ENCODE results near the gene ZSCAN16. TPM values are rescaled to one million over a fixed set of nuclear protein-coding genes. Genes with fewer than 3 reads are reported as not detected.

ZSCAN16 gene
- total RNA-seq, 1 donor from 2014 or later: not detected

- Histone ChIP-seq H3K27ac (peak overlapping the region in 1 of 2 donors; percentile 79), H3K9me3 (no peaks in the 10 kb centered on the region), H3K4me1 (peaks cover 0 to 3% of the 10 kb centered on the region in 2 donors), H3K36me3 (no peaks in the 10 kb centered on the region), H3K4me3 (peak overlapping the region; percentile 82 to 88), H3K27me3 (no peaks in the 10 kb centered on the region)
- DNase-seq (ENCODE audit: low spot score in 2 of 2): no peak
- no peak for TF ChIP-seq CTCF (IDR thresholded peaks at IDR 0.05)
- intact Hi-C loops (cut with DNase I): no loop called here
Observed at GRCh38 chr6:28105245-28105639, 19.2 kb upstream of the ZSCAN16 start.

- no peaks in the 10 kb centered on the region for H3K36me3 ChIP-seq
- no peaks in the 10 kb centered on the region for H3K9me3 ChIP-seq
- DNase-seq (ENCODE audit: low spot score in 2 of 2): no peak
- no peaks in the 10 kb centered on the region for H3K27me3 ChIP-seq
- no peak for TF ChIP-seq CTCF (IDR thresholded peaks at IDR 0.05)
- intact Hi-C loops (cut with DNase I): no loop called here
- H3K27ac ChIP-seq: no peak overlapping the region
- H3K4me1 ChIP-seq: peaks cover 0 to 3% of the 10 kb centered on the region in 2 donors
- H3K4me3 ChIP-seq: no peak overlapping the region
Observed at GRCh38 chr6:28107506-28107905, 16.9 kb upstream of the ZSCAN16 start.

- no peaks in the 10 kb centered on the region for H3K27me3 ChIP-seq
- H3K36me3 ChIP-seq: peaks cover 0 to 16% of the 10 kb centered on the region in 2 donors
- no peak overlapping the region for H3K4me3 ChIP-seq
- intact Hi-C loops (cut with DNase I): no loop called here
- no peaks in the 10 kb centered on the region for H3K9me3 ChIP-seq
- no peak for TF ChIP-seq CTCF (IDR thresholded peaks at IDR 0.05)
- no peaks in the 10 kb centered on the region for H3K4me1 ChIP-seq
- no peak for DNase-seq (ENCODE audit: low spot score in 2 of 2)
- no peak overlapping the region for H3K27ac ChIP-seq
Observed at GRCh38 chr6:28111964-28112363, 12.4 kb upstream of the ZSCAN16 start.

- intact Hi-C loops (cut with DNase I): no loop called here
- Histone ChIP-seq H3K4me1 (no peaks in the 10 kb centered on the region), H3K4me3 (no peak overlapping the region), H3K9me3 (no peaks in the 10 kb centered on the region), H3K27ac (no peak overlapping the region), H3K36me3 (peaks cover 5 to 37% of the 10 kb centered on the region in 2 donors), H3K27me3 (no peaks in the 10 kb centered on the region)
- no peak for TF ChIP-seq CTCF (IDR thresholded peaks at IDR 0.05)
- DNase-seq (ENCODE audit: low spot score in 2 of 2): no peak
Observed at GRCh38 chr6:28115799-28116198, 8.6 kb upstream of the ZSCAN16 start.

GRCh38 chr6:28117386-28118050, 6.9 kb upstream of the ZSCAN16 start:
- Histone ChIP-seq H3K36me3 (peaks cover 5 to 37% of the 10 kb centered on the region in 2 donors), H3K27me3 (no peaks in the 10 kb centered on the region), H3K27ac (no peak overlapping the region), H3K4me3 (no peak overlapping the region), H3K4me1 (no peaks in the 10 kb centered on the region), H3K9me3 (no peaks in the 10 kb centered on the region)
- DNase-seq (ENCODE audit: low spot score in 2 of 2): no peak
- TF ChIP-seq CTCF (IDR thresholded peaks at IDR 0.05): no peak
- intact Hi-C loops (cut with DNase I): no loop called here

GRCh38 chr6:28118217-28118616, 6.2 kb upstream of the ZSCAN16 start:
- Histone ChIP-seq H3K36me3 (peaks cover 5 to 37% of the 10 kb centered on the region in 2 donors), H3K9me3 (no peaks in the 10 kb centered on the region), H3K27ac (no peak overlapping the region), H3K4me1 (no peaks in the 10 kb centered on the region), H3K4me3 (no peak overlapping the region), H3K27me3 (no peaks in the 10 kb centered on the region)
- no peak for TF ChIP-seq CTCF (IDR thresholded peaks at IDR 0.05)
- DNase-seq (ENCODE audit: low spot score in 2 of 2): no peak
- intact Hi-C loops (cut with DNase I): no loop called here
